BE2C (cell line): ENCODE results near the gene GLIS2.
A peak's percentile ranks its signal among the peaks of the same experiment; 100 is the strongest.
"Not testable (repeated sequence)": the region's sequence is repeated elsewhere in the genome, so short reads cannot be mapped to it uniquely, and the experiment has no call there.

Experiments
- DNase-seq: peaks from one replicate; pipeline ENCODE4 v3.0.0-alpha.2; 2020
- H3K27me3 ChIP-seq: fragments of 250-450 bp; sonication (Bioruptor Pico); 2 replicates; pipeline ENCODE4 v1.5.1; 2020; ENCODE audit warnings: mild to moderate bottlenecking
- H3K36me3 ChIP-seq: fragments of 250-450 bp; sonication (Bioruptor Pico); 2 replicates; pipeline ENCODE4 v1.5.1; 2020; ENCODE audit warnings: mild to moderate bottlenecking
- H3K4me1 ChIP-seq: fragments of 250-450 bp; sonication (Bioruptor Pico); 2 replicates; pipeline ENCODE4 v1.5.1; 2020
- H3K4me3 ChIP-seq: 2 replicates; pipeline ENCODE4 v1.5.1; 2011; ENCODE audit warnings: low read depth, low read length
- H3K9me3 ChIP-seq: fragments of 250-450 bp; sonication (Bioruptor Pico); 2 replicates; pipeline ENCODE4 v1.5.1; 2020
- TF ChIP-seq, protein P1 (sequence below): IDR thresholded peaks from 2 replicates; pipeline ENCODE4 v1.5.1; 2012; ENCODE audit warnings: mild to moderate bottlenecking, low read depth, low read length

The GLIS2 gene

DNA sequence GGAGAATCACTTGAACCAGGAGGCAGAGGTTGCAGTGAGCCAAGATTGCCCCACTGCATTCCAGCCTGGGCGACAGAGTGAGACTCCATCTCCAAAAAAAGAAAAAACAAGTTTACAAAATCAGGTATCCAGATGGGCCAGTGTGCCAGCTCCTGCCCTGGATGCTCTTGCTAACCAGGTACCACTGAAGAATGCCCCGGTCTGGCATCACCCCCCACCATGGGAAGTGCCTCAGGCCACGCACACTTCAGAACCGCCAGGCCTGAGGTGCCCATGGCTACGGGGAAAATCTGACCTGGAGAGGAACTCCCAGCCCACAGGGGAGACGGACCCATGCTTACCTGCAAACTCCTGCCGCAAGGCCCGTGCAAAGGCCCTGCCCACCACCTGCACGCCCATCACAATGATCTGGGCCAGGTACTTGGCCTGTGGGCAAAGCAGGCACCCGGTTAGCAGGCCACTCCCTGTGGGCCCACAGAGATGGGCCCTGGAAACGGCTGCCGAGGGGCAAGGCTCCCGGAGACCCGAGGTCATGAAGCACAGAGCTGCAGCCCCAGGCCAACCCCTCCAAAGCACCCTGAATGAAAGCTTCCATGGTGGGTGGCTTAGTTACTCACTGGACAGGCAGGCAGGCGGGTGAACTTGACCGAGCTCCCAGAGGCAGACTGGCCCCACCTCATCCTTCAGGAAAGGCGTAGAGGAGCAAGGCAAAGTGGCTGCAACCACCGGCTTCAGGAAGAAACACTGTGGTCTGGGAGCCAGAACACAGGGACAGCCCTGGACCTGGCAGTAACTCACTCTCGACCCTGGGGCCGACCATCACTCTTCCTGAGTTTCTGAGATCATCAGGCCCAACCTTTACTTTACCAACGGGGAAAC is 27.2 kb downstream of the GLIS2 start:
- H3K36me3 ChIP-seq, result peaks cover 40% of the 10 kb centered on the region
- TF ChIP-seq, protein P1, sequence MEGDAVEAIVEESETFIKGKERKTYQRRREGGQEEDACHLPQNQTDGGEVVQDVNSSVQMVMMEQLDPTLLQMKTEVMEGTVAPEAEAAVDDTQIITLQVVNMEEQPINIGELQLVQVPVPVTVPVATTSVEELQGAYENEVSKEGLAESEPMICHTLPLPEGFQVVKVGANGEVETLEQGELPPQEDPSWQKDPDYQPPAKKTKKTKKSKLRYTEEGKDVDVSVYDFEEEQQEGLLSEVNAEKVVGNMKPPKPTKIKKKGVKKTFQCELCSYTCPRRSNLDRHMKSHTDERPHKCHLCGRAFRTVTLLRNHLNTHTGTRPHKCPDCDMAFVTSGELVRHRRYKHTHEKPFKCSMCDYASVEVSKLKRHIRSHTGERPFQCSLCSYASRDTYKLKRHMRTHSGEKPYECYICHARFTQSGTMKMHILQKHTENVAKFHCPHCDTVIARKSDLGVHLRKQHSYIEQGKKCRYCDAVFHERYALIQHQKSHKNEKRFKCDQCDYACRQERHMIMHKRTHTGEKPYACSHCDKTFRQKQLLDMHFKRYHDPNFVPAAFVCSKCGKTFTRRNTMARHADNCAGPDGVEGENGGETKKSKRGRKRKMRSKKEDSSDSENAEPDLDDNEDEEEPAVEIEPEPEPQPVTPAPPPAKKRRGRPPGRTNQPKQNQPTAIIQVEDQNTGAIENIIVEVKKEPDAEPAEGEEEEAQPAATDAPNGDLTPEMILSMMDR, result no peak
- no peak for DNase-seq

DNA sequence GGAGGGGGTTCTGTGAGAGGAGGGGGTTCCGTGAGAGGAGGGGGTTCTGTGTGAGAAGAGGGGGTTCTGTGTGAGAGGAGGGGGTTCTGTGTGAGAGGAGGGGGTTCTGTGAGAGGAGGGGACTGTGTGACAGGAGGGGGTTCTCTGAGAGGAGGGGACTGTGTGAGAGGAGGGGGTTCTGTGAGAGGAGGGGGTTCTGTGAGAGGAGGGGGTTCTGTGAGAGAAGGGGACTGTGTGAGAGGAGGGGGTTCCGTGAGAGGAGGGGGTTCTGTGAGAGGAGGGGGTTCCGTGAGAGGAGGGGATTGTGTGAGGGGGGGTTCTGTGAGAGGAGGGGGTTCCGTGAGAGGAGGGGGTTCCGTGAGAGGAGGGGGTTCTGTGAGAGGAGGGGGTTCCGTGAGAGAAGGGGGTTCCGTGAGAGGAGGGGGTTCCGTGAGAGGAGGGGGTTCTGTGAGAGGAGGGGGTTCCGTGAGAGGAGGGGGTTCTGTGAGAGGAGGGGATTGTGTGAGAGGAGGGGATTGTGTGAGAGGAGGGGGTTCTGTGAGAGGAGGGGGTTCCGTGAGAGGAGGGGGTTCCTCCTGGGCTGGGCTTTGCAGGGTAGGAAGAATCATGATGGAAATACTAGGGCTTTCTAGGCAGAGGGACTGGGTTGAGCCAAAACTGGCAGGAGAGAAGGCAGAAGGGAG is 28.6 kb downstream of the GLIS2 start:
- not testable (repeated sequence) for H3K27me3 ChIP-seq, H3K9me3 ChIP-seq, H3K4me3 ChIP-seq, H3K4me1 ChIP-seq, DNase-seq
- peaks cover 33% of the 10 kb centered on the region for H3K36me3 ChIP-seq

More for the DNA sequence above, 27.2 kb downstream of the GLIS2 start:
- Histone ChIP-seq H3K27me3 (no peaks in the 10 kb centered on the region), H3K9me3 (no peaks in the 10 kb centered on the region), H3K4me3 (no peak overlapping the region), H3K4me1 (peaks cover 9% of the 10 kb centered on the region; the same call in 1 of the 2 replicates)

DNA sequence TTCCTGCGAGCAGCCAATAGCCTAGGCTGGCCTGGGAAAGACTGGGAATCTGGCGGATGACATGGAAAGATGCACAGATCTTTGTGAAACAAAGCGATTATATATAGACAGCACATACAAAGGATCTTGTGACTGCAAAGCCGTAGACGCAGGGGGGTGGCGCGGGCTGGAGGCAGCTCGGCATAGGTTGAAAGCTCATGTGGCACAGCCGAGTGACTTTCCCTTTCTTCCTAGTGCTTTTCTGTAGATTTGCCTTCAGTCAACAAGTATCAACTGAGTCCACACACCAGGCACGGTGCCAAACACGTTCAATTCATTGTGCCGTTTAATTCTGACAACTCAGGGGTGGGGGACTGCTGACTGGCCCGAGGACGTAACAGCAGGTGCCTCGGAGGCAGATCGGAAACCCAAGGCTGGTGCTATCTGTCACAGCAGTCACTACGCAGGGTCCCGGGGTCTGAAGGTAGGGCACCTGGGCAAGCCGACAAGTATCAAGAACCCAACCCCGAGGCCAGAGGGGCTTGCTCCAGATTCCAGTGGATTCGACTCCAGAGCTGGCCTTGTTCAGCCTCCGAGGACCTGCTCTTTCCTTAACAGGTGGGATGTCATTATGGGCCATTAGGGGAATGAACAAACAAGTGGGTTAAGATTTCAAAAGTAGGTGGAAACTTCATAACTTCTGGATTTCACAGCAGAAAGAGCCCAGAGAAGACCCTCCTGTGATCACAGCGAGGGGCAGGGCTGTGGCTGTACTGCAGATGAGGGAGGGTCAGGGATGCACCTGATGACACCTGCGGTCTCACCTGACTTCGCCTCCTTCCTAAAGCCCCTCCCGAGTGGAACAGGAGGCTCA is 29.3 kb downstream of the GLIS2 start:
- peak overlapping the region; percentile 10; the same call in 1 of the 2 replicates for H3K4me3 ChIP-seq
- no peaks in the 10 kb centered on the region for H3K27me3 ChIP-seq
- TF ChIP-seq, protein P1, result no peak
- peaks cover 5% of the 10 kb centered on the region; the same call in 1 of the 2 replicates for H3K4me1 ChIP-seq
- peaks cover 32% of the 10 kb centered on the region for H3K36me3 ChIP-seq
- DNase-seq, result peak; percentile 50
- no peaks in the 10 kb centered on the region for H3K9me3 ChIP-seq

DNA sequence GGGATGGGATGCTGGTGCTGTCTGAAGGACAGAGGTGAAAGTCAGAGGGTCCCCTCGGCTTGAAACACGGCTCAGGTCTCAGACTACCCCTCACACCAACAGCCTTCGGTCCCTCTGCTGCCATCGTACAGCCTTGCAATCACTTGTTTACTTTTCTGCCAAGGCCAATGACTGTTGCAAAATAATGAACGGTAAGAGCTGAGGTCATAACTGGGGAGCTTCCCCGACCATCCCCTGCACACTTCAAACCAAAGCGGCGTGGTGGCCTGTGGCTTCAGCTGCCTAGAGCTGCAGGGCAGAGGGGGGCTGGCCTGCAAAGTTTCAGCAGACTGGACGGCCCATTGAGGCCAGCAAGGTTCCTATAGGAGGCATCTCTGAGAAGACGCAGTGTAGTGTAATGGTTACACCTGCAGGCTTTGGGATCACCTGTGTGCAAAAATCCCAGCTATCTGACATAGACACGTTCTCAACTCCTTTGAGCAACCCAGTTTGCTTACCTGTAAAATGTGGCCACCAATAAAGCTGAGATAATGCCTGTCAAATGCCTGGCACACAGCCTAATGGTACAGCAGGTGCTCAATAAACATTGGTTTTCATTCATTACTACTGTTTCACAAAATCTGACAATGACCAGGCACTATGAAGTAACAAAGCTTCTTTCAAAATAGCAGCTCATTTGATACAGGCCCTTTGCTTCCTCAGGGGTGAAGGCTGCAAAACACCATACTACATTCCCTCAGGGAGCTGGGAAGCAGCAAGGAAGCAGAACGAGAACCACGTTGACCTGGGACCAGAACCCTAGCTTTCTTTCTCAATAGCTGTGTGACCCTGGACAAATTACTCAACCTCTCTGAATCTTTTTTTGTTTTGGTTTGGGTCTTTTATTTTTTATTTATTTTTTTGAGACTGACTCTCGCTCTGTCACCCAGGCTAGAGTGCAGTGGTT is 30.2 kb downstream of the GLIS2 start:
- Histone ChIP-seq H3K27me3 (no peaks in the 10 kb centered on the region), H3K36me3 (peaks cover 28% of the 10 kb centered on the region), H3K9me3 (no peaks in the 10 kb centered on the region; the same call in 1 of the 2 replicates), H3K4me1 (no peaks in the 10 kb centered on the region), H3K4me3 (no peak overlapping the region)
- no peak for DNase-seq
- TF ChIP-seq, protein P1, result no peak

DNA sequence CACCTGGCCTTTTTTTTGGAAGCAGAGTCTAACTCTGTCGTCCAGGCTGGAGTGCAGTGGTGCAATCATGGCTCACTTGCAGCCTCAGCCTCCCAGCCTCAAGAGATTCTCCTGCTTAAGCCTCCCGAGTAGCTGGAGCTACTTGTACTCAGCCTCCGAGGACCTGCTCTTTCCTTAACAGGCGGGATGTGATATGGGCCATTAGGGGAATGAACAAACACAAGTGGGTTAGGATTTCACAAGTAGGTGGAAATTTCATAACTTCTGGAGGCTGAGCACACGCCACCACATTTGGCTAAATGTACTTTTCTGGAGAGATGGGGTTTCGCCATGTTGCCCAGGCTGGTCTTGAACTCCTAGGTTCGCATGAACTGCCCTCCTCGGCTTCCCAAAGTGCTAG is 31.1 kb downstream of the GLIS2 start:
- Histone ChIP-seq H3K4me3 (no peak overlapping the region), H3K36me3 (peaks cover 24% of the 10 kb centered on the region), H3K9me3 (no peaks in the 10 kb centered on the region; the same call in 1 of the 2 replicates), H3K4me1 (peaks cover 3% of the 10 kb centered on the region; the same call in 1 of the 2 replicates), H3K27me3 (no peaks in the 10 kb centered on the region)
- TF ChIP-seq, protein P1, result no peak
- no peak for DNase-seq
